HG02610 (cell line): ENCODE results near the gene LRP8.

Experiments
- ATAC-seq: cut with Tn5 transposase; IDR thresholded peaks from one replicate; pipeline ENCODE4 v1.9.1; 2021; ENCODE audit warnings: mild to moderate bottlenecking, moderate library complexity; ENCODE audit not compliant: unreplicated experiment

LRP8 gene

DNA sequence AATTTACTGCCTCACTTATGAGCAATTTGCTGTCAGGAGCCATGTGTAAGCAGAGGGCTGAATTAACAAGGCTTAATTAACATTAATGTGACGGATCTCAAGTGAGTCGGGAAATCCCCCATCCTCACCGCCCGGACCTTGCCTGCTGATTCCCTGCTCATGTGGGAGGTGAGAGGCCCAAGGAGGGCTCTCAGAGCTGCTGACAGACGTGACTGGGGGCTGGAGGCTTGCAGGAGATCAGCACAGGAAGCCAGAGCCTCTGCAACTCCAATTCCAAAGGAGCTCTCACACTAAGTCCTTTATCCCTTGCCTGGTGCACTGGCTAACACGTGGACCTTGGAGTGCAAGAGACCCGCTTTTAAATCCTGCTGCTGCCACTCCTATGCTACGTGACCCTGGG, 19.4 kb downstream of the LRP8 start:
- ATAC-seq: no peak

DNA sequence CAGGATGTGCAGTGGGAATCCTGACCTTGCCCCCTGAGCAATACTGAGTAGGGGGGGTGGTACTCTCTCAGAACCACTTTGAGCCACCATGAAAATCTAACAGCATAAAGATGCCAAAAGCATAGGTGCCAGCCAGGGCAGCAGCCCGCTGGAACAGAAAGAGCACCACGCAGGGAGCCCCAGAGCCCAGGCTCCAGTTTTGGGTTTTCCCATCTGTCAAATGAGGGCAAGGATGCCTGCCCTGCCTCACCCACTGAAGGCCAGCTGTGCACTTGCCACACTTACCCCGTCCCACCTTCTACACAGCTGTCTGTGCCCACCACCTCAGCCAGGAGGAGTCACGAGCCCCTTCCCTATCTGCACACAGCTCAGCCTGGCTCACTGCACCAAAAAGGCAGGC, 20.8 kb downstream of the LRP8 start:
- no peak for ATAC-seq

DNA sequence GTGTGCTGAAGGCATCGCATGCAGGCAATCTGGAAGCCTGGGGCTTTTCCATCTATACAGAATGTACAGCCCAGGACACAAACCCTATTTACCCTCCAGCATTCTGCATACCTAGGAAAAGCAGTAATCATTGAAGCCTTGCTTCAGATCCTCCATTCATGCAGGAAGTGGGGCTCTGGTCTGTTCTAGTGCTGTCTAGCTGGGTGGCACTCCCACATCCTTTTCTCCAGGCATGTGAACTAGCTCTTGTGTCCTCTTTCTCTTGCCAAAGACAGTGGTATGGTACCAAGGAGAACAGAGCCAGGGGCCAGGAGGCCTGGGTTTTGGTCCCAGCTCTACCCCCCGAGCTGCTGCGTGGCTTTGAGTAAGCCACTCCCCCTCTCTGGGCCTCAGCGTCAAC, 21.7 kb downstream of the LRP8 start:
- no peak for ATAC-seq

DNA sequence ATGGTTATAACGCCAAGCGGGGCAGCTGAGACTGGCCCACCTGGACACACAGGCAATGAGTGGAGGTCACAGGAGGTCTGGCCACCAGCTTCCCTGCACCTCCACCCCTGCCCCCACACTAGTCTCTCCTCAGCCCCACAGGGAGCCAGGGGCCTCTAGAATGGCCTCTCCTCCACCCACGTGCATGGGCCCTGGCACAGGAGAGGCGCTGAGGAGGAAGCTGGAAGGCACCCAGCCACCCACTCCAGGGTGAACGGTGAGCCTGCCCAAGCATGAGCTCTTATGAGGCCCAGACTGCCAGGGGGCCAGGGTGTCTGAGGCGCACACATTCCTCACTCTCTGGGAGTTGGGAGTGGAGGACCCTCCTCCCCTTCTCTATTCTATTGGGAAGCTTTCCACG, 22.2 kb downstream of the LRP8 start:
- no peak for ATAC-seq

DNA sequence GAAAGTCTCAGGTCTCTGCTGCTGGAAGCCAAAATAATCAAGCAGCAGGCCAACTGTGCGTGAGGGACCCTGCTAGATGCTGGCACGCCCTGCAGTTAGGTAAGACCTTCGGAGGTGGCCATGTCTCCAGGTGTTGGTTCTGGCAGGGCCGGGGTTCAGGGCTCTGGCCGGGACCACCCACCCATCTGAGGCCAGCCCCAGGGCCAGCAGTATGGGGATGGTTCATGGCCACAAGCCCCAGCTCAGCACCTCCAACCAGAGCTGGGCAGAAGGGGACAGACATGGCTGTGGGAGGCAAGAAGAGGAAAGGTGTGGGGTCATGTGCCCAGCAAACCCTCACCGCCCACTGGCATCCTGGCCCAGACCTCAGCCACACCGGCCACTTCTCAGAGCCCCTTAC, 23.3 kb downstream of the LRP8 start:
- no peak for ATAC-seq

DNA sequence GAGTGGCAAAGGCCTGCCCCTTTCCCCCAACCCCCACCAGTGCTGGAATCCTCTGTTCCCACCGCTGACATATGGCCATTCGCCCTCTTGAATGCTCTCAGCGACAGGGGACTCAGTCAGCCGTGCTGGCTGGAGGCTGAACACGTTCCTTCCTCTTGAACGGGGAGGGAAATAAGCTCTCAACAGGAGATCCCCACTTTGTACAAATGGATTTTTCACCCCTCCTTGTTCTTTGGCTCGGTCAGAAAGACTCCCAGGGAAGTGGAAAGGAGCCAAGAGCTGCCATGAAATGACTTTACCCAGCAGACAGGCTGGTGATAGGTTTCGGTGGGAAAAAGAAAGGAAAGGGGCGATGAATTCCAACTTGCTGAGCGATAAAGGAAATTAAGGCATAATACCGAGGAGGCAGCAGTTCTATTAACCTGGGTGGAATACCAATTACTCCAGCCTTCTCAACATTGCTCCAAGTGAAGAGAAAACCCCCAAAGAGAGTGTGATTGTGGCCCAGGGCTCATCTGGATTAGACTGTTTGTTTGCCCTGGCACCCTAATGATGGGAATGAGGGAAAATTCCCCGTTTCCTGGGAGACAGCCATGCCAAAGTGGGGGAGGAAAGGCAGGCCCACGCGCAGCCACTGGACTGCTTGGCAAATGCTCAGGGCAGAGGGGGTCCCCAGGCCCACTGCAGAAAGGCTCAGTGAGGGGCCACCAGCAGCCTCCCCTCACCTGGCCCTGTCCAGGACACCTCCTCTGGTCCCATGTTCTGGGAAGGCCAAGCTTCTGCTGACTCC, 23.9 kb downstream of the LRP8 start:
- no peak for ATAC-seq

DNA sequence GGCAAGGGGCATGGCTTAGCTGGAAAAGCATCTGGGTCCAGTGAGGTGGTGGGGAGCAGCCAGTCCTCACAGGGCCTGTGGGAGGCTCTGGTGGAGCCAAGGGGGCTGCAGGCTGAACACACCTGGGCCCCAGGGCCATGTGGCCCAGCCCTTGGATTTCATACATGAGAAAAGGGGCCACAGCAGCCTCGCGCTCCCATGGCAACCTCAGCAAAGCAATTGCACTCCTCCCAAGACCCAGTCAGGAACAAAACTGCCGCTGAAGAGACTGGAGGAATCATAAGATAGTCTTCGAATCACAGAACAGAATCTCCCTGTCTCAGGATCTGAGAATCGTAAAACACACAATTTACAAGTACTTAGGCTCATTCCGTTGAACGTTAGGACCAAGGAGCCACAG, 24.6 kb downstream of the LRP8 start:
- no peak for ATAC-seq

DNA sequence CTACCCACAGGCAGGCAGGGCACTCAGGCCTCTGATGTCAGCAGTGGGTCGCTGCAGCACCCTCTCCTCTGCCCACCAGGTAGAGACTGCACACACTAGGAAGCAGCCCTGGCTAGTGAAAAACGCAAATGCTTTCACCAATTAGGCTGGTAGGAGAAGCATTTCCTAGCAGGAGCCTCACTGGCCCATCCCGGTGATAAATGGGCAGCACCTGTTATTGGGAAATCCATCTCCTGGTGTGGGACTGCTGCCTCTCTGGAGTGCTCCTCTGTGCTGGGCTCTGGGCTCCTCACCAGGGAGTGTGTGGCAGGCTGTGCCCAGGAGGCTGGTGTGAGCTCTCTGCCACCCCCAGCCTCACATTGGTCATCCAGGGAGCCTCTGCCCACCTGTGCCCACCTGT, 28.6 kb downstream of the LRP8 start:
- no peak for ATAC-seq

DNA sequence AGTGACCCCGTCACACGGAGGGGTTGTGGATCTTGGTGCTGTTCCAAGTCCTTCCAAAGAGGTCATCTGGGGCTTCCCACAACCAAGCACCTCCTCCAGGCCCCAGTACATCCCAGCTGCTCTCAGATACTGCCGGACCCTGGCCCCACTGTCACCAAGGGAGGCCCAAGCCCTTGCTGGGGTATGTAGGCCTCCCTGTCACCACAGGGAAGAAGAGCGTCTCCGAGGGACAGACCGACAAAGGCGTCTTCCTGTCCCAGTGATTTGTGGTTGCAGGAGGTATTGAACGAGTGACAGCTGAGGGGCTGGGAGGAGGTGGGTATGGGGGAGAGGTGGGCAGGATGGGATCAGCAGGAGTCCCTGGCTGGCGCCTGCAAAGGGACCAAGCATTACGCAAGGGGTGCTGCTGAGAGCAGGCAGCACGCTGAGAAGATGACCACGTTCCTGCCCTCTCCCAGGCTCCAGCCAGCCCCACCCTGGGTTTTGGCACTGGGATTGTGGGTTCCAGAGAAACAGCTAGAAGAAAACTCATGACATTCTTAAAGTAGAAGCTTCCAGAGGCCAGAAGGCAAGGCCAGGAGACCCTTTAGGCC, 29.7 kb downstream of the LRP8 start:
- ATAC-seq: no peak

DNA sequence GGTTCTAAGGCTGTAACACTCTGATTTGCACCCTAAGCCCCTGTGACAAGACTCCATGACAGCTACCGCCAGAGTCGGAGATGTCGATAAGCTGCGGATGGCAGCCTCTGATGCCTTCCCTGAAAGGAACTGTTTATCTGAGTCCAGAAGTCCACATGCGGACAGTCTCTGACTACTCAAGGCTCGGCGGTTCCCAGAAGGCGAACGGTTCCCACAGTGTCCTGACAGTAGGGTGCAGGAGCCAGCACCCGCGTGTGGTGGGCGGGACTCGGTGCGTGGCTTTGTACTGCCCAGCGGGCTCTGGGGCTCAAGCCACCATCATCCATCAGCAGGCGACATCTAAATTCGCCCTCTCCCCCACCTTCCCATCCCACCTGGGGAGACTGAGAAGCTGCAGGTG, 30.7 kb downstream of the LRP8 start:
- no peak for ATAC-seq

DNA sequence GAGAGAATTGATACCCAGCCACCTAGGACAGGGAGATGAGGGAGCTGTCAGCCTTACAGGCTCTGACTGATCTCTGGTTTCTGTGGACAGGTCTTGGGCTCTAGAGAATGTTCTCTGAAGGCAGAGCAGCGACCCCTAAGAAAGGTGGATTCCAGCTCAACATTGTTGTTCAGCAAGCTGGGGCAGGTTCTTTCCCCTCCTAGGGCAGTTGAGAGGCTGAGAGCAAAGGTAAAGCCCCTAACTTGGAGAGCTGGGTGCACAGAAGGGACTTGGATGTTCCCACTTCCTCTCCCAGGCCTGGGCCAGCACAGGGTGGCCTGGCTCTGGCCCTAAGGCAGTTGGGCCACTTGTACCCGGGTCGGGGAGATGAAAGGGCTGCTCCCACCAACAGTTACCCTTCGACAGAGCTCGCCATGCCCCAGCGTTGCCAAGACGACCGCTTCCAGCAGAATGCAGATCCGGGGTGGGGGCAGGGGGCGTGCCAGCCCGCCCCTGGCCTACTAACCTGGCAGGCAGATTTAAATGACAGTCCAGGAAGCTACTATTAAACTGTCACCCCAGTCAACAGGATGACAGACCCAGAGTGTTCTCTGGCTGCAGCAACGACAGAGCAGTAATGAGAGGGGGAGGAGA, 31.6 kb downstream of the LRP8 start:
- ATAC-seq: peak; percentile 55

DNA sequence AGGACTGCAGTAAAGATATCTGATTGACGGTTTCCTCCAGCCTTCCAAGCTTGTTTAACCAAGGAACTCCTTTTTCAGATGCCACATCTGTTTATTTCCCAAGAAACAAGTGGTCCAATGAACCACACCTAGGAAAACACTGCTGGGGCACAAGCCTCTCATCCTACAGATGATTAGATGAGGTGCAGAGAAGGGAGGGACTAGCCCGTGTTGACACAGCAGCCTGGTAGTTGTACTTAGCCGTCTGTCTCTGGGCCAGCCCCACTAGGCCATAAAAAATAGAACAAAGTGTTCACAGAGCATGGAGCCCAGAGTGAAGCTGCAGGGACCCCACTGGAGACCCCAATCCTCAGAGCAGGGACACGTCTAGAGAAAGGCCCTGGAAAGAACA, 32.1 kb downstream of the LRP8 start:
- ATAC-seq: no peak

DNA sequence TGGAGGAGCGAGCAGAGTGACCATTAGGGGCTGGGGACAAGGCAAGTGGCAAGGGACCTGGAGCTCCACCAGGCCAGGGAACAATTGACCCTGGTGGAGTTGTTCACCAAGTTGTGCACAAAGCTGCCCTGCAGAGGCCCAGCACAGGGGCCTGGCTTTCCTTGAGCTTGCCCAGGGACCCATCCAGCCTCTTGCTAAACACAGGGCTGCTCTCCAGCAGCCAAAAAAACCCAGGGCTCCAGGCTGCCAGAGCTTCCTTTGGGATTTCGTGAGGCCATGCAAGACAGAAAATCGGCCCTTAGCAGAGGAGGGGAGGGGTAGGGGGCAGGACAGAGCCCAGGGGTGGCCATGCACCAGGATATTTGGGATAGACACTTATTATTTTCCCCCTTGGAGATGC, 32.6 kb downstream of the LRP8 start:
- ATAC-seq: no peak

DNA sequence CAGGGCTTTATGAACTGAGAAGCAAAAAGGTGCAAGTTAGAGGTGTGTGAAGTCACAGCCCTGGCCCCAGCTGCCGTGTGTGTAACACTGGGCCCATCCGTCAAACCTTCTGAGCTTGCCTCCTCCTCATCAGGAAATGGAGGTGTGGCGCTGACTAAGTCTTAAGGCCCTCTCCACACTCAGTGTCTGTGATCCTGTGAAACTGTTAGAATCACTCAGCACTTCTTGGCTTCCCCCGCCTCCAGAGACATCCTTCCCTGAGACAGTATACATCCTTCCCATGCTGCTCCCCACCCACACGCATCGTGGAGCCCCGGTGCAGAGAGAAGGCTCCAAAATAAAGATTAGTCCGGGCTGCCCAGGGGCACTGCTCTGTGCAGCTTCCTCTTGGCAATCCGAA, 33.3 kb downstream of the LRP8 start:
- ATAC-seq: peak; percentile 37

DNA sequence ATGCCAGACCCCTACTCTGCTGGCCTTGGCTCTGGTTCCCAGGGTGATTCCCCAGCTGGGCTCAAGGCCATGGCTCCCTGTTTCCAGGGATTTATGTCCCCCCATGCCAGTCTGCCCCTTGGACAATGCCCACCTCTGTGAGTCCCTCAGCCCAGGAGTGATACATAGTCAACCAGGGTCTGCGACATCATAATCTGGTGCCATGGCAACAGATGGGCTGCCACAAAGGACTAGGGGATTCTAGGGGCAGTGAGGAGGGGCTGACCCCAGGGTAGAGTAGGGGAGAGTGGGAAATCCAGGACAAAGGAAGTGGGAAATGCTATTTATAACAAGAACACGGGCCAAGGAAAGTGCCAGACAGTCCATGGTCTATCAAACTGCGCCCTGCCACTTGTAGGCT, 33.8 kb downstream of the LRP8 start:
- ATAC-seq: no peak

DNA sequence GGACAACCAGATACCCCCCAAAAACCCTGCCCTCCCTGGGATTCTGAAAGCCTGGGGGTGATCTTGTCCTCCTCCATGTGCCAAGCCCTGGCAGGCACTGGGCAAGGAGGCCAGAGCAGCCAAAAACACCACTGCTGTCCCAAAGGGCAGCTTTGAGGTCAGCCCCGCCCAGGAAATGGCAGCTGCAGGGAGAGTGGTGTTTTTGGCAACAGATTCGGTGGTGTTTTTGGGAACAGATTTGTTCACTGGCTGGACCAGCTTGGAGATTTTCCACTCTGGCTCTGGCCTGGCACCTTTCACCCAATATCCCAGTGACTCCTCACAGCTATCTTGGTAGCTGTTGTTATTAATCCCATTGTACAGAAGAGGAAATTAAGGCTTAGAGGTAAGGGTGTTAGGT, 34.7 kb downstream of the LRP8 start:
- no peak for ATAC-seq

DNA sequence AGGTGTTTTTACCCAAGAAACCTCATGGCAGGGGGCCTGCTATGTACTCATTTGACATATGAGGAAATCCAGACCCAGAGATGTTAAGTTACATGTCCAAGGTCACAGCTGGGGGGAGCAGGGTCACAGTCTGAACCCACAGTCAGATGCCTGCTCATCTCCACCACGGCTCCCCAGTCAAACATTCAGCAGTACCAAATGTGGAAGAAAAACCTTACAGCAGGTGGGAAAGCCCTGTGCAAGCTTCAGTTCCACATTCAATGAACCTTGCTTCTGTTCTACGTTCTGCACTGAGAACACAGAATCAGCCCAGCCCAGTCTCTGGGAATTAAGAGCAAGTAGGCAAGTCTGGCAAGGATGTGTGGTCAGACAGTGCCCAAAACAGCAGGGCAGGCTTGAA, 35.2 kb downstream of the LRP8 start:
- ATAC-seq: peak; percentile 66

DNA sequence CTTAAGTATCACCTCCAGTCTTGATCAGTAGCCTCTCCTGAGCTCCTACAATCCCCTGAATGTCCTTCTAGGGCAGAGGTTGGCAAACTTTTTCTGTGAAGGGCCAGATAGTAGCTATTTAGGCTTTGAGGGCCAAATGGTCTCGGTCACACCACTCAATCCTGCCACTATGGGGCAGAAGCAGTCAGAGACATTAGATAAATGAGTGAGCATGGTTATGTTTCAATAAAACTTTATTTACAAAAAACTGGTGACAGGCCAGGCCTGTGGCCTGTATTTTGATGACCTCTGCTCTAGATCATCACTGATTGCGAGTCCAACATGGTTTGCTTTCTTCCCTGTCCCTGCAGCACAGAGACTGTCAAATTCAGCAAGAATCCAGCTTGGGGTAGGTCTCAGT, 36.3 kb downstream of the LRP8 start:
- no peak for ATAC-seq

DNA sequence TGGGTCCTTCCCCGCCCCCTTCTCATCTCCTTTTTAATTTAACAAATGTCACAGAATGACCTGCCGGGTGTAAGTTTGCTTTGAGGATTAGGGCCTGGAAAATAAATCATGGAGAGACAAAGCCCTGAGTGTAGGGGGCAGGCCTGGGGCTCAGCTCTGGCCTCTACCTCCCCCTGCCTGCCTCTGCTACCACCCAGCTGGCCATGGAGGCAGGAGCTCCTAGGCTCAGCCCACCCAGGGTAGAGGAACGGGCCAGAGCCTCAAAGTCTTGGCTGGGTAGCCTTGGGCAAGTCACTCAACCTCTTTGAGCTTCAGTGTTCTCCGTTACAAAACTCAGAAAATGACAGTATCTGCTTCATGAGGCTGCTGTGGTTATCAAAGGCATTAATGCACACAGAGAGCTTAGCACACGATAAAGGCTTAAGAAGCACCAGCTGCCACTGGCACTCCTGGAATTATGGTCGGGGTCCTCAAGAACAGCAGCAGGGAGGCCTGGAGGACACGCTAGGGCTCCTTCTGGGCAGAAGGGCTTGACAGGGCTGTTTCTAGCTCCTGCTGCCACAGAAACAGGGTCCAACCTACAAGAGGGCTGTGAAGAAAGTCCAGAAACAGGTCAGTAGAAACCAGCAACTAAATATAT, 39.0 kb downstream of the LRP8 start:
- no peak for ATAC-seq

DNA sequence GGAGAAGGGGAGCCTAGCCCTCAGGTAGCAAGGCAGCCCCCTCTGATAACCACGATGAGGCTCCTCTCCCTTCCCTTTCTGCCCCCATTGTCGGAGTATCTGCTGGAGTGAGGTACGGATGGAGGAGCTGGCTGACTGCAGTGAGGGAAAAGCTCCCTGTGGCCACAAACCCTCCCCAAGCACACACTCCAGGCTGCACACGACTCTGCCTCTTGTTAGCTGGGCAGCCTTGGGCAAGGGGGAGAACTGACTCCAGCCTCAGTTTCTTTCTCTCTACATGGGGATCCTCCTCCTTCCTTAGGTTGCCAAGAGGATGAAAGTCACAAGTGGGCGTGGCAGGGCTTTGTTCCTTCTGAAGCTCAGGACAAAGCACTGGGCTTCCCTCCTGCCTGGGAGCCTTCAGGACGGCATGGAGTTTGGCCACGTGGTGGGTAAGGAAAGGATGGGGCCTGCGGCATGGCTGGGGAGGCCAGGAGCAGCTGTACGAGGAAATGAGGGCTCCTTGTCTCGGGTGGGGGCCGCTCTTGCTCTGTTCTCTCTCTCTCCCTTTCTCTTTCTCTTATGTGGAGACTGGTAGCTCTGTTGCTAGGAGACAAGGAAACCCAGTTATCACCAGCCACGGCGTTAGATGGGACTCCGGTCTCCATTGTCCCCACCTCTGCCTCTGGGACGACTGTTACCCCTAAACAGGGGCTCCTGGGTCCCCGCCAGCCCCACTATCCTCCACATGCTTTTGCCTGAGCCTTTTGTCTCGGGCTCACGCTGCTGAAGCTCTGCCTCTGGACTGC, 39.7 kb downstream of the LRP8 start:
- ATAC-seq: no peak

DNA sequence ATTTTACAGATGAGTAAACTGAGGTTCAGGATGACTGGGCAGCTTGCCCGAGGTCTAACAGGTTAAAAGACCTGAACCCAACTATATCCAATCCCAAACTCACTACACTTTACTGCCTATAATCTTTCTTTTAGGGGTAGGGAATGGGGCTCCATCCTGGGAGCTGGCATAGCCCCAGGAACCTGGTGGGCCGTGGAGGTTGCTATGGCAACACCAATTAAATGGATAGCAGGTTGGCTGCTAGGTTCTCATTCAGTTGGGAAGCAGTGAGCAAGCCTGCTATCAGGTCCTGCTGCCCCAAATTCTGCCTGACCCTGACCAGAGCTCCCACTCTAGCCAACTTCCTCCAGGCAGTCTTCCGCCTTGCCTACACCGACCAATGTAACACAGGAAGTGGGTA, 40.9 kb downstream of the LRP8 start:
- ATAC-seq: no peak
